Measurements from ENCODE around the gene ATCAY.

GRCh38 chr19:3852614-3853254 is 27.8 kb upstream of the ATCAY start:
- TF ChIP-seq EZH2phosphoT487 (IDR thresholded peaks at IDR 0.05; ENCODE audit: insufficient read depth, low read depth) (no peak), EZH2 (IDR thresholded peaks at IDR 0.05; ENCODE audit: insufficient read depth, poor library complexity, severe bottlenecking) (no peak)

All from GM23248 (cell line).